Lung (tissue), 12 donors: ENCODE measurements around the gene CD63. TPM values are rescaled to one million over a fixed set of nuclear protein-coding genes. Genes with fewer than 3 reads are reported as not detected.

Source experiments
- ATAC-seq: fragments of 200-7000 bp; cut with Tn5 transposase; one replicate; pipeline ENCODE4 v1.9.1; 2020; ENCODE audit warnings: moderate number of reproducible peaks; ENCODE audit not compliant: insufficient read depth, low FRiP score
- DNase-seq, 3 donors: peaks; one replicate each; pipeline ENCODE4 v3.0.0-alpha.2; 2013 to 2017
- H3K27ac ChIP-seq, 2 donors: one replicate each; pipeline ENCODE4 v1.5.1; 2013; ENCODE audit warnings: mild to moderate bottlenecking in 2 of 2, moderate library complexity in 2 of 2, control low read depth in 1 of 2, inconsistent platforms in 1 of 2, low read depth in 1 of 2, low read length in 1 of 2
- H3K27me3 ChIP-seq, 3 donors: one replicate each; pipeline ENCODE4 v1.5.1; 2013; ENCODE audit warnings: low read length in 2 of 3; ENCODE audit not compliant: control insufficient read depth in 3 of 3, insufficient read depth in 3 of 3
- H3K36me3 ChIP-seq, 4 donors: one replicate each; pipeline ENCODE4 v1.5.1; 2013; ENCODE audit warnings: low read length in 4 of 4, mild to moderate bottlenecking in 1 of 4, moderate library complexity in 1 of 4; ENCODE audit not compliant: control insufficient read depth in 4 of 4, insufficient read depth in 4 of 4
- H3K4me1 ChIP-seq, 5 donors: one replicate each; pipeline ENCODE4 v1.5.1; 2013; ENCODE audit warnings: low read length in 5 of 5, mild to moderate bottlenecking in 2 of 5, moderate library complexity in 1 of 5; ENCODE audit not compliant: control insufficient read depth in 5 of 5, insufficient read depth in 5 of 5
- H3K4me3 ChIP-seq: one replicate; pipeline ENCODE4 v1.5.1; 2013; ENCODE audit warnings: mild to moderate bottlenecking, control low read depth, moderate library complexity
- H3K9ac ChIP-seq, 2 donors: one replicate each; pipeline ENCODE4 v1.5.1; 2013; ENCODE audit warnings: low read length in 2 of 2, control low read depth in 1 of 2; ENCODE audit not compliant: insufficient read depth in 1 of 2
- H3K9me3 ChIP-seq, 4 donors: one replicate each; pipeline ENCODE4 v1.5.1; 2013; ENCODE audit warnings: low read length in 3 of 4, mild to moderate bottlenecking in 1 of 4, moderate library complexity in 1 of 4; ENCODE audit not compliant: control insufficient read depth in 4 of 4, insufficient read depth in 3 of 4
- WGBS, 2 donors: extraction: QIAGEN DNeasy Blood & Tissue Kit; methylation state at CpG; one replicate each; pipeline ENCODE4 v1.1.7; 2013; 5-methylcytosine and 5-hydroxymethylcytosine counted together
- polyA plus RNA-seq, 2 donors: library from polyadenylated mRNA; stranded (reverse); fragments of 200-250 nt; gene quantifications; one replicate each; pipeline ENCODE4 v1.2.1, GENCODE V29; 2013
- total RNA-seq, 2 donors: library from RNA; depleted of rRNA in 1 of 2; stranded (reverse); fragments of >200 nt in 1 of 2; gene quantifications; one replicate each; pipeline ENCODE4 v1.2.1, GENCODE V29; 2014 to 2021
- TF ChIP-seq, protein P1 (sequence below): IDR thresholded peaks from 2 replicates; pipeline ENCODE4 v1.5.1; 2012; ENCODE audit warnings: mild to moderate bottlenecking; ENCODE audit errors: control extremely low read depth, extremely low read depth
- donor health status: control.
- donor health status: control.
- donor health status: Bipolar disorder and iron deficiency.
- donor health status: healthy.
- donor health status: DM: yes; HTN: yes; CAD: no.

Gene CD63
- total and polyA plus RNA-seq, 4 donors = 516 to 2,824 (median 1,627) TPM

DNA sequence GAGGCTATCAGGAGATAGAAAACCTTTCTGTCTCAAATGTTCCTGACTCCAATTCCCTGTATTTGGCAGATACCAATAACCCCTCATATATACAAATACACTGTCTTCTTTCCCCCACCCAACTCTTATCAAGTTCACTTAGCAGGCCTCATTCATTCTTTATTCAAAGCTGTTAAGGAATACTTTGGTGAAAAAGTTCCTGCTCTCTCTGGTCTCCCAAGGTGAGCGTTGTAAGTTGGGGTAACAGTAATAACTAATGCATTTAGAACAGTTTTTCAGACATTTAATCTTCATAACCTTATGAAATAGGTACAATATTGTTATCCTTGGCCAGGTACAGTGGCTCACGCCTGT lies 10.2 kb upstream of the CD63 start:
- Histone ChIP-seq H3K4me3 (no peak overlapping the region), H3K27ac (no peak overlapping the region), H3K9ac (no peak overlapping the region), H3K4me1 (peaks cover 0 to 32% (median 11%) of the 10 kb centered on the region in 5 donors), H3K27me3 (no peaks in the 10 kb centered on the region), H3K9me3 (no peaks in the 10 kb centered on the region), H3K36me3 (no peaks in the 10 kb centered on the region)
- no peak for ATAC-seq
- no peak for DNase-seq
- TF ChIP-seq, protein P1, sequence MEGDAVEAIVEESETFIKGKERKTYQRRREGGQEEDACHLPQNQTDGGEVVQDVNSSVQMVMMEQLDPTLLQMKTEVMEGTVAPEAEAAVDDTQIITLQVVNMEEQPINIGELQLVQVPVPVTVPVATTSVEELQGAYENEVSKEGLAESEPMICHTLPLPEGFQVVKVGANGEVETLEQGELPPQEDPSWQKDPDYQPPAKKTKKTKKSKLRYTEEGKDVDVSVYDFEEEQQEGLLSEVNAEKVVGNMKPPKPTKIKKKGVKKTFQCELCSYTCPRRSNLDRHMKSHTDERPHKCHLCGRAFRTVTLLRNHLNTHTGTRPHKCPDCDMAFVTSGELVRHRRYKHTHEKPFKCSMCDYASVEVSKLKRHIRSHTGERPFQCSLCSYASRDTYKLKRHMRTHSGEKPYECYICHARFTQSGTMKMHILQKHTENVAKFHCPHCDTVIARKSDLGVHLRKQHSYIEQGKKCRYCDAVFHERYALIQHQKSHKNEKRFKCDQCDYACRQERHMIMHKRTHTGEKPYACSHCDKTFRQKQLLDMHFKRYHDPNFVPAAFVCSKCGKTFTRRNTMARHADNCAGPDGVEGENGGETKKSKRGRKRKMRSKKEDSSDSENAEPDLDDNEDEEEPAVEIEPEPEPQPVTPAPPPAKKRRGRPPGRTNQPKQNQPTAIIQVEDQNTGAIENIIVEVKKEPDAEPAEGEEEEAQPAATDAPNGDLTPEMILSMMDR = no peak
- WGBS, 2 donors = 78 to 83% methylated on average over 2 of the region's 2 CpGs

DNA sequence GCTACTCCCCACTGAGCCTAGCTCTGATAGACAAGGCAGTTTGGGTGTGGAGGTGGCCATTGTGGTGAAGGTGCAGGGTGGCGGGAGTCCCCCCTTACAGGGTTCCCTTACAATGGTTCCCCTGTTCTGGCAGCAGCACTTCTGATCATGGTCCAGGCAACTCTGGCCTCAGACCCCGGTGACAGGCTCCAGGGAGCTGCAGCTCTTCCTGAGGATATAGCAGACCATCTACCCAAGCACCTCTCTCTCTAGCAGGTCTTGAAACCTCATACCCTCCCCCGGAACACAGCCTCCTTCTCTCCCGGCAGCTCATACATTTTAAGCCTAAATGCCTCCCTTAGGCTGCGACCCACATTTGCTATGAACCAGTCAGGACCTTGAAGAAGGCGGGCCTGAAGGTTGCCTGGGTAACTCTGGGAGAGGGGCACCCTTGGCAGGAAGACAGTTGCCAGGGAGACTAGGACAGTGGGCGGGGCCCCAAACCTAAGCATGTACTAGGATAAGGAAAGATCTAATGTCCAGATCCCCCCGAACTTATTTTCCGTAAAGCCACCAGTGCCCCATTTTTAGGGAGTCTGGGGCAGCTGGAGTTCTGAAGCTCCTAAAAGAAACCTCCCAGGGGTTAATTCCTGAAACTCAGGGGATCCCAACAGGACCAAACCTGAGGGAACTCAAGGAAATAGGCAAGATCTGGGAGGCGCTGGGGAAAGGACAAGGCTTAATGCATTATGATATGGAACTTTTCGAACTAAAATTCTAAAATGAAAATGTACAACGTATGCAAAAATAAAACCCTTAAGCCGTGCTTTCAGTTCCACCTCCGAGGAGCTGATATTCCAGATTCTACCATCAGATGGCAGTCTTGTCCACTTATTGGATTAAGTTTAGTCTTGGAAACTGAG lies 9.6 kb upstream of the CD63 start:
- Histone ChIP-seq H3K9me3 (no peaks in the 10 kb centered on the region), H3K27ac (peak overlapping the region; percentile 23 to 37), H3K4me3 (peak overlapping the region; percentile 24), H3K36me3 (no peaks in the 10 kb centered on the region), H3K27me3 (no peaks in the 10 kb centered on the region), H3K4me1 (peaks cover 0 to 31% (median 11%) of the 10 kb centered on the region in 5 donors), H3K9ac (peak overlapping the region; percentile 59 to 91)
- DNase-seq = peak; percentile 94 to 97 (median 96)
- ATAC-seq = peak; percentile 72
- TF ChIP-seq, protein P1 = peak; percentile 96
- WGBS, 2 donors = 1 to 4% methylated on average over 14 of the region's 14 CpGs

DNA sequence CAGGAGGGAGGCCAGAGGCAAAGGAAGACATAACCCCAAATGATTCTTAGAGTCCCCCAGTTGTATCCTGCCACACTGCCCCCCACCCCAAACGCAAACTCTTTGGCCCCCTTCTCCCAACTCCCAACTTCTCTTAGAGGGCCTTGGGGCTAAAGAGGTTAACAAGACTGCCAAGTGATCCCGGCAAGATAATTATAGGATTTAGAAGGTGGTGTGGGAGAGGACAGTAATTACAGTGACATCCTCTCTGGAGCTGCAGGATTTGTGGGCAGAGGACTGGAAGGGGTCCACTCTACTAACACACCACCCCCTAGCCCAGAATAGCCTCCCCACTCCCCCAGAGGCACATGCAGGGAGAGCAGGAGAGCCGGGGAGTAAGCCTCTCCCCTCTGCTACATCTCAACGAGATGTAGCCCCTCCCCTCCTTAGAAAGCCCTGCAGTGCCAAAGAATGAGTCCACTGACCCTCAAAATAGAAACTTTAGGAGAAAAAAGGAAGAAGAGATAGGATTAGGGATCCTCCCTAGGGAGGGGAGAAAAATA lies 8.8 kb upstream of the CD63 start:
- no peak for ATAC-seq
- Histone ChIP-seq H3K27ac (peak overlapping the region in 1 of 2 donors; percentile 23), H3K9ac (peak overlapping the region; percentile 59 to 91), H3K4me1 (peaks cover 0 to 30% (median 11%) of the 10 kb centered on the region in 5 donors), H3K27me3 (no peaks in the 10 kb centered on the region), H3K4me3 (no peak overlapping the region), H3K9me3 (no peaks in the 10 kb centered on the region), H3K36me3 (no peaks in the 10 kb centered on the region)
- TF ChIP-seq, protein P1 = no peak
- WGBS, 2 donors = 15 to 18% methylated on average over 4 of the region's 4 CpGs
- DNase-seq = peak in 2 of 3 donors; percentile 62 to 73
